Right atrium auricular region (tissue), 2 donors: ENCODE results near the gene SYT1. TPM values are rescaled to one million over a fixed set of nuclear protein-coding genes. Genes with fewer than 3 reads are reported as not detected.

ENCODE experiments used
- DNase-seq: peaks from one replicate; pipeline ENCODE4 v3.0.0-alpha.2; 2019; ENCODE audit warnings: low spot score
- H3K27ac ChIP-seq, 2 donors: fragments of 200-600 bp; sonication (generic); 1 replicate in 1 of 2; 2 replicates in 1 of 2; pipeline ENCODE4 v1.5.1; 2016 to 2019
- H3K27me3 ChIP-seq, 2 donors: fragments of 200-600 bp; sonication (generic); one replicate each; pipeline versions ENCODE4 v1.5.1 to v1.6.0; 2017 to 2019
- H3K36me3 ChIP-seq: fragments of 200-600 bp; sonication (generic); one replicate; pipeline ENCODE4 v1.5.1; 2016
- H3K4me1 ChIP-seq, 2 donors: fragments of 200-600 bp; sonication (generic); one replicate each; pipeline versions ENCODE4 v1.5.1 to v1.6.0; 2017 to 2019
- H3K4me3 ChIP-seq, 2 donors: fragments of 200-600 bp; sonication (generic); 1 replicate in 1 of 2; 2 replicates in 1 of 2; pipeline ENCODE4 v1.5.1; 2017 to 2019; ENCODE audit warnings: mild to moderate bottlenecking in 1 of 2, moderate library complexity in 1 of 2
- H3K9me3 ChIP-seq, 2 donors: fragments of 200-600 bp; sonication (generic); one replicate each; pipeline ENCODE4 v1.5.1; 2019
- CTCF ChIP-seq, 2 donors: fragments of 200-600 bp; sonication (generic); IDR thresholded peaks; one replicate each; pipeline ENCODE4 v1.5.1; 2019; ENCODE audit warnings: antibody characterized with exemption in 2 of 2
- total RNA-seq, 2 donors: library from RNA; depleted of rRNA; stranded (reverse); fragments of >200 nt; gene quantifications; one replicate each; pipeline ENCODE4 v1.1.0, GENCODE V29; 2016

Gene SYT1
- total RNA-seq, 2 donors from 2014 or later: 0.16 TPM; not detected in 1

GRCh38 chr12:78928200-78929074 is 63.9 kb downstream of the SYT1 start:
- Histone ChIP-seq H3K27ac (no peak overlapping the region), H3K4me3 (no peak overlapping the region), H3K27me3 (no peaks in the 10 kb centered on the region), H3K9me3 (no peaks in the 10 kb centered on the region), H3K36me3 (no peaks in the 10 kb centered on the region), H3K4me1 (no peaks in the 10 kb centered on the region)
- DNase-seq: no peak
- TF ChIP-seq CTCF (IDR thresholded peaks at IDR 0.05): no peak

GRCh38 chr12:78929075-78929418 is 64.5 kb downstream of the SYT1 start:
- DNase-seq: no peak
- Histone ChIP-seq H3K4me3 (no peak overlapping the region), H3K27me3 (no peaks in the 10 kb centered on the region), H3K36me3 (no peaks in the 10 kb centered on the region), H3K27ac (no peak overlapping the region), H3K9me3 (no peaks in the 10 kb centered on the region), H3K4me1 (no peaks in the 10 kb centered on the region)
- TF ChIP-seq CTCF (IDR thresholded peaks at IDR 0.05): no peak

GRCh38 chr12:78931466-78931990 is 67.0 kb downstream of the SYT1 start:
- no peak for DNase-seq
- Histone ChIP-seq H3K27me3 (no peaks in the 10 kb centered on the region), H3K36me3 (no peaks in the 10 kb centered on the region), H3K4me3 (no peak overlapping the region), H3K4me1 (no peaks in the 10 kb centered on the region), H3K27ac (no peak overlapping the region), H3K9me3 (no peaks in the 10 kb centered on the region)
- no peak for TF ChIP-seq CTCF (IDR thresholded peaks at IDR 0.05)

GRCh38 chr12:78933014-78933413 is 68.4 kb downstream of the SYT1 start:
- no peak for TF ChIP-seq CTCF (IDR thresholded peaks at IDR 0.05)
- no peak for DNase-seq
- Histone ChIP-seq H3K27me3 (no peaks in the 10 kb centered on the region), H3K9me3 (no peaks in the 10 kb centered on the region), H3K27ac (no peak overlapping the region), H3K4me3 (no peak overlapping the region), H3K4me1 (no peaks in the 10 kb centered on the region), H3K36me3 (no peaks in the 10 kb centered on the region)

- no peaks in the 10 kb centered on the region for H3K36me3 ChIP-seq
- no peak overlapping the region for H3K4me3 ChIP-seq
- H3K27ac ChIP-seq: no peak overlapping the region
- TF ChIP-seq CTCF (IDR thresholded peaks at IDR 0.05): no peak
- H3K9me3 ChIP-seq: no peaks in the 10 kb centered on the region
- no peak for DNase-seq
- no peaks in the 10 kb centered on the region for H3K27me3 ChIP-seq
- H3K4me1 ChIP-seq: no peaks in the 10 kb centered on the region
Observed at GRCh38 chr12:78938341-78939084, 73.9 kb downstream of the SYT1 start.
